Rectal smooth muscle tissue (tissue), 1 donor: ENCODE results near the gene NTM.

Experiments
- H3K27ac ChIP-seq: one replicate; pipeline ENCODE4 v1.7.0; 2013; ENCODE audit warnings: low read depth, low read length, inconsistent platforms
- H3K27me3 ChIP-seq: one replicate; pipeline ENCODE4 v1.7.0; 2013; ENCODE audit warnings: low read length; ENCODE audit not compliant: control insufficient read depth, insufficient read depth
- H3K36me3 ChIP-seq: one replicate; pipeline ENCODE4 v1.7.0; 2013; ENCODE audit warnings: low read length; ENCODE audit not compliant: control insufficient read depth, insufficient read depth
- H3K4me1 ChIP-seq: one replicate; pipeline ENCODE4 v1.7.0; 2013; ENCODE audit warnings: low read length; ENCODE audit not compliant: control insufficient read depth, insufficient read depth
- H3K4me3 ChIP-seq: one replicate; pipeline ENCODE4 v1.7.0; 2013; ENCODE audit warnings: low read length
- H3K9ac ChIP-seq: one replicate; pipeline ENCODE4 v1.7.0; 2013; ENCODE audit warnings: low read length

Gene NTM

GRCh38 chr11:131460931-131461330 is 90.5 kb downstream of the NTM start:
- Histone ChIP-seq H3K27me3 (no peaks in the 10 kb centered on the region), H3K4me3 (no peak overlapping the region), H3K27ac (no peak overlapping the region), H3K36me3 (no peaks in the 10 kb centered on the region), H3K9ac (no peak overlapping the region), H3K4me1 (no peaks in the 10 kb centered on the region)

- no peak overlapping the region for H3K9ac ChIP-seq
- H3K27ac ChIP-seq, result no peak overlapping the region
- no peak overlapping the region for H3K4me3 ChIP-seq
- no peaks in the 10 kb centered on the region for H3K27me3 ChIP-seq
- no peaks in the 10 kb centered on the region for H3K36me3 ChIP-seq
- no peaks in the 10 kb centered on the region for H3K4me1 ChIP-seq
Measured at GRCh38 chr11:131462622-131463021, 92.2 kb downstream of the NTM start.

- no peak overlapping the region for H3K27ac ChIP-seq
- no peaks in the 10 kb centered on the region for H3K36me3 ChIP-seq
- no peak overlapping the region for H3K4me3 ChIP-seq
- no peak overlapping the region for H3K9ac ChIP-seq
- H3K4me1 ChIP-seq, result no peaks in the 10 kb centered on the region
- H3K27me3 ChIP-seq, result no peaks in the 10 kb centered on the region
Measured at GRCh38 chr11:131463162-131463561, 92.7 kb downstream of the NTM start.

- Histone ChIP-seq H3K9ac (no peak overlapping the region), H3K27me3 (no peaks in the 10 kb centered on the region), H3K36me3 (no peaks in the 10 kb centered on the region), H3K27ac (no peak overlapping the region), H3K4me3 (no peak overlapping the region), H3K4me1 (no peaks in the 10 kb centered on the region)
Measured at GRCh38 chr11:131463649-131464425, 93.4 kb downstream of the NTM start.

GRCh38 chr11:131464461-131464860 is 94.0 kb downstream of the NTM start:
- no peak overlapping the region for H3K9ac ChIP-seq
- no peaks in the 10 kb centered on the region for H3K4me1 ChIP-seq
- no peaks in the 10 kb centered on the region for H3K36me3 ChIP-seq
- no peak overlapping the region for H3K4me3 ChIP-seq
- no peak overlapping the region for H3K27ac ChIP-seq
- H3K27me3 ChIP-seq, result no peaks in the 10 kb centered on the region

GRCh38 chr11:131465039-131465438 is 94.6 kb downstream of the NTM start:
- no peaks in the 10 kb centered on the region for H3K36me3 ChIP-seq
- no peaks in the 10 kb centered on the region for H3K4me1 ChIP-seq
- no peaks in the 10 kb centered on the region for H3K27me3 ChIP-seq
- H3K9ac ChIP-seq, result no peak overlapping the region
- no peak overlapping the region for H3K4me3 ChIP-seq
- H3K27ac ChIP-seq, result no peak overlapping the region

- H3K27ac ChIP-seq, result no peak overlapping the region
- no peak overlapping the region for H3K4me3 ChIP-seq
- no peaks in the 10 kb centered on the region for H3K4me1 ChIP-seq
- no peaks in the 10 kb centered on the region for H3K27me3 ChIP-seq
- no peak overlapping the region for H3K9ac ChIP-seq
- H3K36me3 ChIP-seq, result no peaks in the 10 kb centered on the region
Measured at GRCh38 chr11:131465746-131466145, 95.3 kb downstream of the NTM start.

GRCh38 chr11:131467645-131468394 is 97.4 kb downstream of the NTM start:
- no peak overlapping the region for H3K27ac ChIP-seq
- H3K27me3 ChIP-seq, result no peaks in the 10 kb centered on the region
- no peak overlapping the region for H3K4me3 ChIP-seq
- no peaks in the 10 kb centered on the region for H3K36me3 ChIP-seq
- H3K9ac ChIP-seq, result no peak overlapping the region
- H3K4me1 ChIP-seq, result no peaks in the 10 kb centered on the region

GRCh38 chr11:131468565-131468964 is 98.2 kb downstream of the NTM start:
- Histone ChIP-seq H3K9ac (no peak overlapping the region), H3K4me3 (no peak overlapping the region), H3K27me3 (no peaks in the 10 kb centered on the region), H3K4me1 (no peaks in the 10 kb centered on the region), H3K27ac (no peak overlapping the region), H3K36me3 (no peaks in the 10 kb centered on the region)

- Histone ChIP-seq H3K9ac (no peak overlapping the region), H3K27me3 (no peaks in the 10 kb centered on the region), H3K36me3 (no peaks in the 10 kb centered on the region), H3K27ac (no peak overlapping the region), H3K4me1 (no peaks in the 10 kb centered on the region), H3K4me3 (no peak overlapping the region)
Measured at GRCh38 chr11:131470216-131470925, 100.0 kb downstream of the NTM start.

GRCh38 chr11:131471976-131472375 is 101.6 kb downstream of the NTM start:
- no peak overlapping the region for H3K27ac ChIP-seq
- H3K27me3 ChIP-seq, result no peaks in the 10 kb centered on the region
- H3K4me3 ChIP-seq, result no peak overlapping the region

GRCh38 chr11:131474947-131475346 is 104.5 kb downstream of the NTM start:
- Histone ChIP-seq H3K9ac (no peak overlapping the region), H3K36me3 (no peaks in the 10 kb centered on the region), H3K4me3 (no peak overlapping the region), H3K27me3 (no peaks in the 10 kb centered on the region), H3K27ac (no peak overlapping the region), H3K4me1 (no peaks in the 10 kb centered on the region)

More at GRCh38 chr11:131471976-131472375, 101.6 kb downstream of the NTM start:
- Histone ChIP-seq H3K9ac (no peak overlapping the region), H3K36me3 (no peaks in the 10 kb centered on the region), H3K4me1 (no peaks in the 10 kb centered on the region)
